Renal pelvis (tissue), 4 donors: ENCODE measurements around the gene UBR4. TPM values are rescaled to one million over a fixed set of nuclear protein-coding genes. Genes with fewer than 3 reads are reported as not detected.
"Not testable (repeated sequence)": the region's sequence is repeated elsewhere in the genome, so short reads cannot be mapped to it uniquely, and the experiment has no call there.

ENCODE experiments used
- DNase-seq: peaks from one replicate; pipeline ENCODE4 v3.0.0-alpha.2; 2013
- polyA plus RNA-seq, 3 donors: library from polyadenylated mRNA; unstranded; fragments of 120-200 nt; gene quantifications; one replicate each; pipeline ENCODE4 v1.2.1, GENCODE V29; 2013; ENCODE audit not compliant: insufficient read length in 3 of 3

The UBR4 gene
- polyA plus RNA-seq, 3 donors = 124 to 171 (median 147) TPM

DNA sequence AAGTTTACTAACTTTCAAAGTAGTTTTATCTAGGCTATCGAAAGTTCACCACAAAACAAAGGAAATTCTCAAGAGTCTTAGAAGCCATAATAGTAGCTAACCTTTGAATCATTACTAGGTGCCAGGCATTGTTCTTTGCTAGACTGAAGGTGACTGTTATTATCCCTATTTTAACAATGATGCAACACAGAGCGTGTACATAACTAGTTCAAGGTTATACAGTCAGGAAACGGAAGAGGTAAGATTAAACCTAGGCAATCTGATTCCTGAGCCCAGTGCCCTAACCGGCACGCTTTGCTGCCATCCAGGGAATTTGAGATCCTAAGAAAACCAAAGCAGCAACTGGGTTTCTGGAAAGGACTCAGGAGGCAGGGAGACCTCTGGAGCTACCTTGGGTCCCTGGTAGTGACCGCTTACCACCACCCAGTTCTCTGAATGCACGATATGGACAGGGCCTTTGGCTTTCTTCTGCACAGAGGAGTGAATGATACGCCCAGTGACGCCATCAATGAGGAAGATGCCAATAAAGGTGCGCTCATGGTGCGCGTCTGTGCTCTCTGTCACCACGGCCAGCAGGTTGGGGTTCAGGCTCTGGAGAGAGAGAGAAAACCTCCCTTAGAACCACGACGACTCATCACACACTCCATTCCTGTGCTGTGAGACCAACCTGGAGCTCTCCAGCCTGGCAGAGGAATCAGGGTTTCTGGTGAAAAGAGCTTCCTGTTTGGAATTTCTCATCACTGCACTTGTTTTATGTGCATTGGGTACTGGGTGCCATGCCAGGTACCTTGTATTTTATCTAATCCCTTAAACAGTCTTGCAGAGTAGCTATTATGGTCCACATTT, 13.1 kb upstream of the UBR4 start:
- no peak for DNase-seq

DNA sequence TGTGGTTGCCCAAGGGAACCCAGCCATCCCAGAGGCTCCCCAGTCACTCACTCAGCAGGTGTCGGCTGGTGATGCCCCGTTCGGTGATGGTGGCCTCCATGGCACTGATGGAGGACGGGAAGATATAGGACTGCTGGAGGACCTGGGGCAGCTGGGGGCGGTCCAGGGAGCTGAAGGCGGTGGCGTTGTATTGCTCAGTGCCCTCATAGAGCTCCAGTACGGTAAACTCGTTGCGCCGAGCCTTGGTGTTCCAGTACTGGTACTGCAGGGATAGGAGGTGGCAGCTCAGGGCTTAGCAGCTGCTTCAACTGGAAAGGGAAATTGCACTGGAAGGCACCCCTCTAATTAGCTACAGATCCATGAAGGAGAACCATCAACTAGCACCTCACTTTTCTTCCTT, 12.5 kb upstream of the UBR4 start:
- DNase-seq = no peak

DNA sequence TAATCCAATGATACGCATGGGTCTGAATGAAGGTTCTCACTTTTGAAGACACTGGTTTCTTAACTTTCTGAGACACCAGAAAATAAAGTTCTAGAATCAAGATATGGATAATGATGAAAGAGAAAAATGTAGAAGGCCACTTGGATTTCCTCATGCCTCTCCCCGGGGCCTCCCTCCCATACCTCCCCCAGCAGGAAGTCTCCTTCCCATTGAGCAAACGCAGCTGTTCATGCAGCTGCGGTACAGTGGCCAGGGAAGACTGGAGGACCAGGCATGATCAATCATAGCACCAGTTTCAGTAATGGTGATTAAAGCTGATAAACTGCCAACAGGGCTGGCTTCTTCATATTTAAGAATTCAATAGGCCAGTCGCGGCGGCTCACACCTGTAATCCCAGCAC, 10.9 kb upstream of the UBR4 start:
- DNase-seq = peak; percentile 33

DNA sequence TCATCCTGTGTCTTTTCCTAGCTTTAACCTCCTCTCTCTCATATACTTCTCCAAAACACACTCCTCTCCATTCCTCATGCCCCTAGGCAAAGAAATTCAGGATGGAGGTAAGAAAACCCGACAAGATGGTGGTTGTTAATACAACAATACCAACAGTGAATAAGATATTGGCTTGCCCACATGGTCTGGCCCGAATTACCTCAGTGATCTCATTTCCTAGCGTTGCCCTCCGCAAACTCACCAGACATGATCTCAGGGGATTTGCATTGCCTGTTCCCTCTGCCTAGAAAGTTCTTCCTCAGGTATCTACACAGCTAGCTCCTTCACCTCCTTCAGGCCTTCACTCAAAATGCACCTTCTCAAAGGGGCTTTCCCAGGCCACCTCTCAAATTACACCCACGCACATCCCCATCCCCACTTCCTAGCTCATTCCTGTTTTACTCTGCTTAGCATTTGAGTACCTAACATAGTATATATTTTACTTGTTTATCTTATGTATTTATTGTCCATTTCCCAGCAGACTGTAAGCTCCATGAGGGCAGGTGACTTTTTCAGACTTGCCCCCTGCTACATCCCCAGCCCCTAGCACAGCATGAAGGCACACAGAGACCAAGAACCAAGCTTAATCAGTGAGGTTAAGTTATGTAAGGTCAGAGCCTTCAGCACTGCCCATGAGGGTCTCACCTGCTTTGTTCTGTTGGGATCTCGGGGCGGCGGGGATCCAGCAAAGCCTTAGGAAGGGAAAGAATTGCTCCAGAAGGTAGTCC, 10.2 kb upstream of the UBR4 start:
- no peak for DNase-seq

DNA sequence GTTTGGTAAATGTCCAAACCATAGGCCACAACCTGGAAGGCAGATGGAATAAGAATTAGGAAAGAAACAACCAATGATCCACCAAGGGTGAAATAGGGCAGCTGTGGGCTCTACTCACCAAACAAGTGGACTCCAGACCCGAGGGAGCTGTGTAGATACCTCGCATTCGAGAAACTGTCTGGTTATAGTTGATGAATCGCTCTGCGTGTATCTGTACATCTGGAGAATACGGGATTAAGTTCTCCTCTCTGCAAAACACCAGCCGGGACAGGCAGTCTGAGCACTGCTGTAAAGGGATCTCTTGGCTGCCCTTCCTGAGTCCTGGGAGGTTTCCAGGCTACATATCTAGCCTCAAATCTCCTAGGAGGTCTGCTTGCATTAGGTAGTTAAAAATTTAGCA, 9.4 kb upstream of the UBR4 start:
- DNase-seq = no peak

DNA sequence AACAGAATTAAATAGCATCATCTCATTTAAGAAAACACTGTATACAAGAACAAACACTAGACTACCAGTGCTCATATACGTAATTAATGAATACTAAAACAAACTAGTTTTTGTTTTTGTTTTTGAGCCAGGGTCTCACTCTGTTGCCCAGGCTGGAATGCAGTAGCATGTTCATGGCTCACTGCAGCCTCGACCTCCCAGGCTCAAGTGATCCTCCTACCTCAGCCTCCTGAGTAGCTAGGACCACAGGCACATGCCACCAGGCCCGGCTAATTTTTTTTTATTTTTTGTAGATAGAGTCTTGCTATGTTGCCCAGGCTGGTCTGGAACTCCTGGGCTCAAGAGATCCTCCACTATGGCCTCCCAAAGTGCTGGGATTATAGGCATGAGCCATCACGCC, 6.5 kb upstream of the UBR4 start:
- DNase-seq = not testable (repeated sequence)

DNA sequence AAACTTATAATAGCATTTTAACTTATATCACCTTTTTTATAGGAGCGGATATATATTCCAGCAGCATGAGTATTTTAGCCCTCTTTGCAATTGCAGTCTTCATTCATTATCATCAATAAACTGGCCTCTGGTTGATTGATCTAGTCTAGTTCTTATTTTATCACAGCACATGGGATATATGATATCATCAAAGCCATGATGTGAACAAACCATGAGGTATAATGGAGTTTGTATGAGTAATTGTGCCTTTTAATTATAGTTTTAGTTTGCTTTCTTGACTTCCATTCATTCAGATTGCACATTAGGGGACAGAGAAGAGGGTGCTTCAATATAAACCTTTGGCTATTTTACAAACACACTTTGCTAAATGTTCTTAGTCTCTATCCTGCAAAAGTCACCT, 3.5 kb upstream of the UBR4 start:
- DNase-seq = no peak

DNA sequence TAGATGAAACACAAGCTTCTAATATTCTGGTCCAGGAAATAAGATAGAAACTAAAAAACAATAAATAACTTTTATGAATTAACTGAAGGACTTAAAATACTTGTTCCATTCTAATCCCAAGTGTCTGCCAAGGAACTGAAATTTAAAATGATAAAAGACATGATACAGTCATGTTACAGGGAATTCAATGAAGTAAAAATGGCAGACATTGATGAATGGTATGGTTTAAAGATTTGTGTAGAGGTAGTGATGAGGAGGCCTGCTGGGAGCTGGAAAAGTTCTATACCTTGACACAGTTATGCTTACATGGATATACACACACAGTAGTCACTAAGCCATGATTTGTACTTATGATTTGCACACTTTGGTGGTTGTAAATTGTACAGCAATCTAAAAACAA, 2.1 kb upstream of the UBR4 start:
- DNase-seq = no peak

DNA sequence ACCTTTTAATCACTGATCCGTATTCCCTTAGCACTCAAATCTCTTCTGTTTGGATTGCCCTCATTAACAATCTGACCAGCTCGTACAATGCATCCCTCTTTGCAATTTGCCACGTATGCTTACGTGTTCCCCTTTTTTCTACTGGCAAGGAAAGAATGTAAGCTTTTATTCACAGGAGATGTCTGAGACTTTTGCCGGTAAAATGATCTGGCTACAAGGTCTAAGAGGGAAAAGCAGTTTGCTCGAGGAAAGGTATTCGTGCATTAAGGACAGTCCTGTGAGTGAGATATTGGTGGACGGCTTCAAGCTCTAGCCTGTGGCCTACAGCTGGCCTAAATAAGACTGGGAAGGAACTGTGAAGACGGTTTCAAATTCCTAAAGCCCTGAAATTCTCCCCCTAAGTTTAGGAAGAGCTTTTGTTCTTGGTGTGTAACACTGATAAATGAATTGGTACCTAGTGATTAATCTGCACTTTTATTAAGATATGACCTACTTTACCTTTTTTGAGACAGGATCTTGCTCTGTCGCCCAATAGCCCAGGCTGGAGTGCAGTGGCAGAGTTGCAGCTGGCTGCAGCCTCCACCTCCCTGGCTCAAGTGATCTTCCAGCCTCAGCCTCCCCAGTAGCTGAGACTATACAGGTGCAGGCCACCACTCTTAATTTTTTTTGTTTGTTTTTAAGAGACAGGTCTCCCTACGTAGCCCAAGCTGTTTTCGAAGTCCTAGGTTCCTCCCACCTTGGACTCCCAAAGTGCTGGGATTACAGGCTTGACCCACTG, 895 bp upstream of the UBR4 start:
- peak; percentile 20 for DNase-seq

DNA sequence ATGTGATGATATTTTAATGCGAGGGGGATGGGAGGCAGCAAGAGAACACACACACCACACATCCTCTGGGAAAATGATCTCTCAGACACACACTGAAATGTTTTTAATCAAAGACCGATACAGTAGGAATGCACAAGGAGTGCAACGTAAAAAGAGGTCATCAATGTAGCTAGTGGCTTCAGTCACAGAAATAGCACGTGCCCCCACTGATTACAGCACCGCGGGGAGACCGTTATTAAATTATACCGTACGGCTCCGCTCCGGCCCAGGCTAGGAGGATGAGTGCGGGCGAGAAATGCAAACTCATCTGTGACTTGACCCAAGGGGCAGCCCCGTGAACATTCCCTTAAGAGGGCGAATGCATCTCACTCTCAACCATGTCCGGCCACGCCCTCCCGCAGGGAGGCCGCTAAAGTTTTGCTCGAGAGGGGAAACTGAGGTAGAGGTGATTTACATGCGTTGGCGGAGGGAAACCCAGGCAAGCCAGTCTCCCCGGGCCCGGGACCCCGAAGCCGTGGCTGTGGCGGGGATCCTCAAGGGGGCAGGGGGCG, 552 bp downstream of the UBR4 start:
- peak; percentile 53 for DNase-seq

DNA sequence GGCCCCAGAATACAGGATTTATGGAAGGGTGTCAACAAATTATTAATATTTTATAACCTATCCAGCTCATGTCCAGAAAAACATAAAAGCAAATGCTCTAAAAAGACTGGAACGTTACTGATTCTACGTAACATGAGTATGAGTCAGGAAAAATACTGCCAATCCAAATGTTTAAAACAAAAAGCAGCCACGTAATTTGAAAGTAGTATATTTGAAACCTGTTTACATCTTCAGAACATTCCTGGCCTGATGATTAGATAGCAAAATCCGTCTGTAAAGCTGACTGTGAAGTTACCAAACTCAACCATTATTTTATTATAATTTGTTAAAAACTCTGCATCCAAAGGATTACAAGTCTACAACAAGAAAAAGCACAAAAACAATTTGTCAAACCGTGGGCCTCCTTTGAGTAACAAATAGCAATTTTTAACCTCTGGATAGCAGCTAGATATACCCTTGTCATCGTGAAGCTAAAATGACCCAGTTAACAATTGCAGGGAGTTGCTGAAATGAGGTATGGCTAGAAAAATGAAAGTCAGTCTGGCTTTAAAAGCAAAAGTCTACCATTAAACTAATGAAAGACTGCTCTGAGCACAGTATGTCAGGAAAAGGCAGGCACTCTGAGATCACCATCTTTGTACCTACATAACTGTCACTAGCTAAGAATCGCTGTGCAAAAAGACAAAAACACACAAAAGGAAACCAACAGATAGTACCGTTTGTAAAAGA, 1.2 kb downstream of the UBR4 start:
- no peak for DNase-seq

DNA sequence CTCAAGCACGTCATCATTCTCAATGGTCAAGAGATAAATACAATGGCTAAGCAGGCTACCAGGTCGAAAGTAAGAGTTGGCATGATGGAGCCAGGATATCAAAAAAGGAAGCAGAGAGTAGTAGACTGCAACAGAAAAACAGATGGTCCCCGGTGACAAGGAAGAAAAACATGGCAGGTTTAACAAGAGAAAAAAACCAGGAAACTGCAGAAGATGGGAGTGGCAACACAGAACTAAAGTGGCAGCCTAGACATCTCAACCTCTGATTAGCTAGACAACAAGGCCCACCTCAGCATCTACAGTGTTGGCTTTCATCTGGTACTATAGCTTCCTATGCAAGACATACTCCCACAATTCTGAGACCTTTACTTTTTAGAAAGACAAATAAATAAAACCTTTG, 3.1 kb downstream of the UBR4 start:
- DNase-seq = no peak

DNA sequence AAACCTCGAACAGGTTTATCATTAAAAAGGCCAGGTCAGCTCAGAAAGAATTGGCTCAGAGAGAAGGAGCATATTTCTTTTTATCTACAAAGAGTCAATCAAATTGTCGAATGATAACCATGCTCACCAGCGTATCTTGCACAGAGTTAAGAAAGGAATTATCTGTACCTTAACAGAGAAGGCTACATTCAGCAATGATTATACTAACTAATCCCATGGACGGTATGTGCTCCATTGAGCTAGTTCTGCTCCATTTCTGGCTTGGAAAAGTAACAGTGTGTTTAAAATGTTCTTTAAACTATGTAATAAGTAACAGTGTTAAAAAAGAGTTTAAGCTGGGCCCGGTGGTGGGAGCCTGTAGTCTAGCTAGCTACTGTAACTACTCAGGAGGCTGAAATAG, 4.2 kb downstream of the UBR4 start:
- DNase-seq = no peak

DNA sequence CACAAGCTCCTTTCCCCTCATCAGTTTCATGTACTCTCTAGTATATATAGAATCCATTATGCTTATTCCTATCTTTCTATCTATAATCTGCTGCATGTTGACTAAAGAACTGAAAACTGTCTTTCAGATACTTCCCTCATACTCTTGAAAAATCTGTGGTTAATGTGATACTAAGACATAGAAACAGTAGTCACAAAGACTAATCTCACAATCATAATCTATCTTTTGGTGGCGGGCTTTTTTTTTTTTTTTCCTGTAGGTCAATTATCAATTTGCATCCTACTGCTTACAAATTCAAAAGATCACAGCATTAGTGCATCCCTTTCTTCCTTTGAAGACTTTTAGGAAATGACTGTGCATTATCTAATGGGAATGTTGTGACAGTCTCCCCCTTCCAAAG, 4.7 kb downstream of the UBR4 start:
- DNase-seq = no peak

DNA sequence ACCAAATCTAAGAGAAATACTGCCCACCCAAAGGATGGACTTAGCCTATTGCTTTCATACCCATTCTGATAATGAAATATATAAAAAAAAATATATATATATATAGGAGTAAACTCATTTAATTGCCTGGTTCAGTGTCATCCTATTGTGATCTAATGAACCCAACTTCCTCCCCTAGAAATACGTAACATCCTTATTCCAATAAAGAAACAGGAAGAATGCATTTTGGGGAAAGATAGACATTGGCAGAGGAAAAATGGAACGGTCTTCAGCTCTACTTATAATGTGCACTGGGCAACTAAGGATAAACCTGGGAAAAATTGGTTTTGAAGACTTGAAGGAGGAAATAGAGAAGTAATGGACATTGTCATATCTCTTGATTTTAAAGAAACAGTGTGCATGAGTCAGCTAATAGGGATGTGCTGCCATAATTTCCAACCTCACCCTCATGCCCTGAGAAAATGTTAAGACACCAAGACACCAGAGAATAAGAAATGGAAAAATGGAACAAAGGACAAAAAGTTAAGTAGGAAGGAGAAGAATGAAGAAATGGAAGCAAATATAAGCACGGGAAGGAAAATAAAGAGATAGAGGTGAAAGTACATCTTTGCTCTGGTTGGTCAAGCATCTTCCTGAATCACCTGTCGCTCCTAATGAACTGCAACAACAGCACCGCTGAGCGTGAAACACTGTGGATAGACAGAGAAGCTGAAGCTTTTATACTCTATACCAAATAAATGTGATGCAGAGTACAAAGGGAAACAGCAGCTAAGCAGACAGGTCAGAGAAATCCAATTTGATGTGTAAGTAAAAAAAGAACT, 5.4 kb downstream of the UBR4 start:
- no peak for DNase-seq

DNA sequence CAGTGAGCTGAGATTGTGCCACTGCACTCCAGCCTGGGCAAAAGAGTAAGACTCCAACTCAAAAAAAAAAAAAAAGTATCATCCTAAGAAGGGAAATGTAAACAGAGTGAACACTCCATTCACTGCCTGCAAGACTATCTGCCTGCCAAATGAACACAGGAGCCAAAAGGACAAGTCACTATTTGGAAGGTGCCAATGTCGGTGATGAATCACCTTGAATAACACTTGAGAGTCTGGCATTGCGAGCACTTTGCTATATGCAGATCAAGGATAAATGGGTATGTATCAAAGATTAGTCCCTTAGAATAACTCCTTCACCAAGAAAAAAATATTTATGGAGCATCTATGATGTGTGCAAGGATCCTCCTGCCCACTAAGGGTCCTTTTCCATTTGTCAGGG, 6.6 kb downstream of the UBR4 start:
- no peak for DNase-seq

DNA sequence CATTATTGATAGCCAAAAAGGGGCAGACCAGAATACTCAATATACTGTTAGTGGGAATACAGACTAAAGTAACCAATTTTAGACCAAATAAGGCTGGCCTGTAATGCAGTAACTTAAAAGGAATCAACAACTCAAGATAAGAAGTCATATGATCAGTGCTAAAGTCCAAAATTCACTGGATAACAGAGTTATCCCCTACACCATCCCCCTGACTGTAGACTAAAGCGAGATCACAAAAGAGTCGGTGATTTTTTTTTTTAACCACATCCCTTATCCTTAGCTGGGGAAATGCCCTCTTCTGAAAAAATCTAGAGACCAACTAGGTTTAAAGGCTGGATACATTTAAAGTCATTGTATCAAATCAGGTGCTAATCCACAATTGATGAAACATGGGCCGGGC, 7.7 kb downstream of the UBR4 start:
- no peak for DNase-seq

DNA sequence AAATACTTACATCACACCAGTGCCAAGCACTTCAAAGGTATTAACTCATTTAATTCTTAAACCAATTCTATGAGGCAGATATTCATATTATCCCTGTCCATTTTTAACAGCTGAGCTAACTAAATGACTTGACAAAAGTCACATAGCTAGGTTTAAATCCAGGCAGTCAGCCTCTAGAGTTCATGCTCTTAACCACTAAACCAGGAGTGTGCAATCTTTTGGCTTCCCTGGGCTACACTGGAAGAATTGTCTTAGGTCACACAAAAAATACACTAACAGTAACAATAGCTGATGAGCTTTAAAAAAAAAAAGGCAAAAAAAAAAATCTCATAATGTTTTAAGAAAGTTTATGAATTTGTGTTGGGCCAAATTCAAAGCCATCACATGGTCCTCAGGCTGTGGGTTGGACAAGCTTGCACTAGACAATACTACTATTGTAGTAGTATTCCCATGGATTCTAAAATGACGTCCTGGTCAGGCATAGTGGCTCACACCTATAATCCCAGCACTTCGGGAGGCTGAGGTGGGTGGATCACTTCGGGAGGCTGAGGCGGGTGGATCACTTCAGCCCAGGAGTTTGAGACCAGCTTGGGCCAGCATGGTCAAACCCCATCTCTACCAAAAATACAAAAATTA, 10.0 kb downstream of the UBR4 start:
- no peak for DNase-seq

DNA sequence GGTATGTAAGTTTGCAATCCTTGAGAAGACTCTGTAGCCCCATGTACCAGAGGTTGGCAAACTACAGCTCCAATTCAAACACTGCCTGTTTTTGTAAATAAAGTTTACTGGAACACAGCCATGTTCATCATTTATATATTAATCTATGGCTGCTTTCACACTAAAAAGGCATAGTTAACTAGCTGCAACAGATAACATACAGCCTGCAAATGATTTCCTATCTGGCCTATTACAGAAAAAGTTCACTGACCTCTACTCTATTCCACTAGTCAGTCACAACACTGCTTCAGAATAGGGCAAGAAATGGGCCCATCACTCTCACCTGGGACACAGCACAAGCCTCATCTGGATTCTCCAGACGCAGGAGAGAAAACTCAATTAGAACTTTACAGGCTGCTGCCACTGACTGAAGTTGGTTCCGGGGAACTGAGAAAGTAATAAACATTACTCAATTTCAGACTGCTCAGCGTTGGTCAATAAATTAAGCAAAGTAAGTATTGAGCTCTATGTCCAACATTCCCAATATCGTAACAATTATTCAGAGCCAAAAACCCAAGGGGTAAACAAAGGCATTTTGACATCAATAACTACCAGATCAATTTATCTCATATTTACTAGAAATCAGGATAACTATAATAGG, 10.6 kb downstream of the UBR4 start:
- no peak for DNase-seq

DNA sequence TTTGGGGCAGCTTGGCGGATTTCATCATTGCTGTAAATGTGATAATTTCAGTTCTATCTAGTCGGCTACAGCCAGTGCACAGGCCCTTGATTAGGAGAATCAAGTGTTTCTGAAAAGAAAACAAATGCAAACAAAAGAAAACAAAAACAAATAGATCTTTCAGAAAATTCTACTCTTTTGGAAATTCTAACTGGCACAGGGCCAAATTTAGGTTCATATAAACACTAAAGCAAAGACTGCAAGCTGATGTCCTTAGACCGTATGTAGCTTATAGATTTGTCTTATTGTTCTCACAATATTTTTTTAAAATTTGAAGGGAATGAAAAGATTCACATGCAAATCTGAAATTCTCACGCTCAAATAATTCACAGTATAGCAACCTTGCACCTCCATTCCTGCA, 11.2 kb downstream of the UBR4 start:
- no peak for DNase-seq
